A549 (cell line): ENCODE data around the gene TNFAIP3. TPM values are rescaled to one million over a fixed set of nuclear protein-coding genes. Genes with fewer than 3 reads are reported as not detected.

Experiments used
- ATAC-seq, 2 experiments: fragments of 200-7000 bp in 1 of 2; fragments of >200 bp in 1 of 2; cut with Nextera tagmentation in 1 of 2; cut with Tn5 transposase in 1 of 2; 3 replicates each; pipeline versions ENCODE4 v1.8.0 to v1.9.1; 2018 to 2020; ENCODE audit warnings: mild to moderate bottlenecking in 1 of 2, moderate library complexity in 1 of 2
- CTCF ChIA-PET: fragments of 300-600 bp; sonication (Branson Sonifier 250); formaldehyde crosslinking; extraction: SDS; loops from one replicate; lab custom pipeline; 2021; ENCODE audit warnings: antibody characterized with exemption, inconsistent platforms; lab: Yijun Ruan, JAX
- POLR2A ChIA-PET: fragments of 350-600 bp; formaldehyde crosslinking; extraction: SDS; loops from one replicate; lab custom pipeline; 2021; ENCODE audit warnings: antibody characterized with exemption, inconsistent platforms; lab: Yijun Ruan, JAX
- DNase-seq, 2 experiments: peaks; one replicate each; pipeline versions ENCODE4 v3.0.0 to v3.0.0-alpha.2; 2011 to 2016; ENCODE audit warnings: low read depth in 1 of 2, low spot score in 1 of 2
- FAIRE-seq: peaks from 2 replicates; lab custom pipeline; 2011; peaks lifted over from hg19 to GRCh38; lab: Jason Lieb, UNC
- H3K27ac ChIP-seq, 2 experiments: fragments of >200 bp; sonication (Bioruptor Twin); formaldehyde crosslinking; 3 replicates each; pipeline ENCODE4 v1.5.1; 2016 to 2017
- H3K4me1 ChIP-seq: fragments of >200 bp; sonication (Bioruptor Twin); formaldehyde crosslinking; 3 replicates; pipeline ENCODE4 v1.6.1; 2016
- H3K4me2 ChIP-seq: fragments of >200 bp; sonication (Bioruptor Twin); formaldehyde crosslinking; 3 replicates; pipeline ENCODE4 v1.6.1; 2016
- H3K4me3 ChIP-seq: fragments of >200 bp; sonication (Bioruptor Twin); formaldehyde crosslinking; 3 replicates; pipeline ENCODE4 v1.5.1; 2016
- H3K9me3 ChIP-seq: fragments of >200 bp; sonication (Bioruptor Twin); formaldehyde crosslinking; 3 replicates; pipeline ENCODE4 v1.6.1; 2016
- CHD2 ChIP-seq: fragments of 150-350 bp; IDR thresholded peaks from 2 replicates; pipeline ENCODE4 v1.6.1; 2014; ENCODE audit warnings: low read length; ENCODE audit not compliant: partially characterized antibody
- EHMT2 ChIP-seq: fragments of 200-600 bp; sonication (generic); IDR thresholded peaks from 2 replicates; pipeline ENCODE4 v1.6.1; 2016; ENCODE audit warnings: antibody characterized with exemption, low read depth, mild to moderate bottlenecking, moderate library complexity
- EP300 ChIP-seq, 2 experiments: fragments of >200 bp; sonication (Bioruptor Twin); formaldehyde crosslinking; IDR thresholded peaks; 2 replicates in 1 of 2; 3 replicates in 1 of 2; pipeline ENCODE4 v1.6.1; 2016 to 2017
- FOXS1 ChIP-seq: fragments of 250-450 bp; sonication (Bioruptor Pico); IDR thresholded peaks from 2 replicates; pipeline ENCODE4 v1.5.0; 2020; ENCODE audit warnings: mild to moderate bottlenecking, moderate library complexity
- GATA3 ChIP-seq: IDR thresholded peaks from 2 replicates; pipeline ENCODE4 v1.6.1; 2012; ENCODE audit warnings: borderline replicate concordance
- HOXA7 ChIP-seq: fragments of 250-450 bp; sonication (Bioruptor Pico); IDR thresholded peaks from 2 replicates; pipeline ENCODE4 v1.5.0; 2020; ENCODE audit warnings: mild to moderate bottlenecking, moderate library complexity
- HOXB5 ChIP-seq: fragments of 250-450 bp; sonication (Bioruptor Pico); IDR thresholded peaks from 2 replicates; pipeline ENCODE4 v1.5.0; 2020; ENCODE audit warnings: mild to moderate bottlenecking, moderate library complexity
- JUN ChIP-seq, 2 experiments: fragments of >200 bp; sonication (Bioruptor Twin); formaldehyde crosslinking; IDR thresholded peaks; 2 replicates in 1 of 2; 3 replicates in 1 of 2; pipeline ENCODE4 v1.6.1; 2016 to 2017
- KDM1A ChIP-seq: fragments of 200-600 bp; sonication (generic); IDR thresholded peaks from 2 replicates; pipeline ENCODE4 v1.6.1; 2016; ENCODE audit warnings: low read depth, mild to moderate bottlenecking
- MAFK ChIP-seq: fragments of 450-650 bp; IDR thresholded peaks from 2 replicates; pipeline ENCODE4 v1.6.1; 2014; ENCODE audit not compliant: partially characterized antibody
- MAZ ChIP-seq: fragments of 150-350 bp; IDR thresholded peaks from 2 replicates; pipeline ENCODE4 v1.6.1; 2014; ENCODE audit warnings: antibody characterized with exemption, low read depth, low read length, borderline replicate concordance
- NPAS2 ChIP-seq: fragments of 250-450 bp; sonication (Bioruptor Pico); IDR thresholded peaks from 2 replicates; pipeline ENCODE4 v1.8.0; 2022; ENCODE audit warnings: mild to moderate bottlenecking, moderate library complexity, borderline replicate concordance
- PHF8 ChIP-seq: fragments of 200-600 bp; sonication (generic); IDR thresholded peaks from 2 replicates; pipeline ENCODE4 v1.6.1; 2016; ENCODE audit warnings: low read depth, mild to moderate bottlenecking, antibody characterized with exemption, moderate library complexity, borderline replicate concordance
- POLR2A ChIP-seq: IDR thresholded peaks from 2 replicates; pipeline ENCODE4 v1.6.1; 2012; ENCODE audit warnings: mild to moderate bottlenecking, low read length
- RAD21 ChIP-seq, 2 experiments: fragments of >200 bp in 1 of 2; sonication (Bioruptor Twin) in 1 of 2; formaldehyde crosslinking in 1 of 2; IDR thresholded peaks in 1 of 2; conservative IDR thresholded peaks in 1 of 2; 2 replicates in 1 of 2; 3 replicates in 1 of 2; pipeline ENCODE4 v1.6.1; 2012 to 2018; ENCODE audit warnings: inconsistent platforms in 1 of 2
- RARB ChIP-seq: fragments of 250-450 bp; sonication (Bioruptor Pico); IDR thresholded peaks from 2 replicates; pipeline ENCODE4 v1.8.0; 2021; ENCODE audit warnings: mild to moderate bottlenecking, moderate library complexity
- RCOR1 ChIP-seq: fragments of 150-350 bp; IDR thresholded peaks from 2 replicates; pipeline ENCODE4 v1.6.1; 2014; ENCODE audit warnings: antibody characterized with exemption, low read length, low read depth
- RNF2 ChIP-seq: fragments of 200-600 bp; sonication (generic); IDR thresholded peaks from 2 replicates; pipeline ENCODE4 v1.6.1; 2016; ENCODE audit warnings: low read depth, mild to moderate bottlenecking, antibody characterized with exemption, moderate library complexity, borderline replicate concordance
- TFCP2L1 ChIP-seq: fragments of 250-450 bp; sonication (Bioruptor Pico); IDR thresholded peaks from 2 replicates; pipeline ENCODE4 v1.5.0; 2021; ENCODE audit warnings: mild to moderate bottlenecking
- ZC3H11A ChIP-seq: fragments of 450-650 bp; IDR thresholded peaks from 2 replicates; pipeline ENCODE4 v1.6.1; 2014; ENCODE audit warnings: antibody characterized with exemption, mild to moderate bottlenecking
- WGBS: methylation state at CpG from one replicate; pipeline ENCODE4 v1.1.6; 2017; ENCODE audit errors: missing lambda C conversion rate; 5-methylcytosine and 5-hydroxymethylcytosine counted together
- polyA plus RNA-seq, 4 experiments: library from polyadenylated mRNA; depleted of rRNA in 3 of 4; stranded (reverse); fragments of >200 nt; fragmentation: RNase III in 1 of 4; extraction: RNeasy Plus Mini Kit Qiagen cat#74134 plus additional on column Dnase treatment in 1 of 4; gene quantifications; 2 replicates in 3 of 4; 3 replicates in 1 of 4; pipeline ENCODE4 v1.2.3, GENCODE V29; 2011 to 2017
- TF ChIP-seq, protein P1 (sequence below): IDR thresholded peaks from 2 replicates; pipeline ENCODE4 v1.6.1; 2012; ENCODE audit warnings: low read depth, borderline replicate concordance
- TF ChIP-seq, protein P2 (sequence below): fragments of 150-350 bp; IDR thresholded peaks from 2 replicates; pipeline ENCODE4 v1.6.1; 2014; ENCODE audit warnings: low read depth, mild to moderate bottlenecking, low read length

Gene TNFAIP3
- polyA plus RNA-seq, 2 of the 4 experiments (the other 2 are of a cell fraction) = 2.7 to 8.5 TPM

DNA sequence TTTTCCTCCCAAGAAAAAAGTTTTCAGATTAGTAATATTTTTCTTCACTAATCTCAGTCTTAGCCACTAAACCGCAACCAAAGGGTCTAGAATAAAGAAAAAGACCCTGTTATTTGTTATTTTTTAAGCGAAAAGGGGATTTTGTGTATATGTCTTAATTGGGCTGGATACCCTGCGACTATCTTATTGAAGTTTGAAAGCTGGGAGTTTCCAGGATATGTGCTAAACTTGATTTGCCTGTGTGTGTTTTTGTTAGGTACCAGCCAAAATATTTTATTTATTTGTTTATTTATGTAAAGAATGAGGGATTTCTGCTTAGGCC, 52.4 kb downstream of the TNFAIP3 start (continued):
- no peak for TF ChIP-seq HOXA7 (CRISPR knock-in tag)
- TF ChIP-seq, all 56 proteins: peak for 0

DNA sequence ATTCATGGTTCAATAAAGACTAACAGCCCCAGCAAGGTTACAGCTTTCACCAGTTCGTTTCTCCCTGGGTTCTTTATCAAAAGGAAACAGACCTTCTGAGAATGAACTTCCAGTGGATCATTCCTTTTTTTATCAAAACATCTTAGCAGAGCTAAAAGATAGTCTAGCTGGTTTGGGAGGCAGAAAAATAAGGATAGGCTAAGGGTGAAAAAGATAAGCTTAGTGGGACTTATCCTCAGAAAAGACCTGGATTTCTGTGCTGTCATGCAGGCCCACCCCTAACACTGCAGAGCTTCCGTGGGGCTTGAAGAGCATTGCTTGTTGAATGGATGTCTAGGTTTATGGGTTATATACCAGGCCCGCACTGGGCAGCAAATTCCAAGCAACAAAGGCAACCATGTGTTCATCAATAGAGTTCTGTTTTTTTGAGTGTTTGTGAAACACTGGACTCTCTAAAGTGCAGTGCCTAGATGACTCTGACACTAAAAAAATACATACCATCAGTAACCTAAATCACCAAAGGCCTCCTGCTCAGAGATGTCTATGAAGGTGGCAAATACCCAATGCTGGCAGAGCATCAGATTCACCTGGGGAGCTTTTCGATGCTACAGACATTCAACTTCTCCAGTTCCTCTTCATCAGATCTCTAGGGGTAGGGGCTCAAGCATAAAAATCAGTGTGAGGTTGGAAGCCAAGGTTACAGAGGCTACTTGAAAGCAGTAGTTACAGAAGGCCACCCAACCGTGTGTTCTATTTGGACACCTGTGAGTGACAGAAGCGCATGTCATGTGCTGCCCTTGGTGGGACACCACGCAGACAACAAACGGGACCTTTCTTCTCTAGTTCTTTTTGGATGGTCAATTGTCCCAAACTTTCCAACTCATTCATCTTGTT, 53.0 kb downstream of the TNFAIP3 start:
- H3K27ac ChIP-seq = no peak overlapping the region
- TF ChIP-seq JUN (IDR thresholded peaks at IDR 0.05) (no peak), EP300 (IDR thresholded peaks at IDR 0.05) (no peak), RAD21 (conservative IDR thresholded peaks at IDR 0.05 in 1 of 2, IDR thresholded peaks at IDR 0.05 in 1 of 2) (no peak), PHF8 (no peak), POLR2A (no peak), NPAS2 (no peak)
- TF ChIP-seq, protein P1, sequence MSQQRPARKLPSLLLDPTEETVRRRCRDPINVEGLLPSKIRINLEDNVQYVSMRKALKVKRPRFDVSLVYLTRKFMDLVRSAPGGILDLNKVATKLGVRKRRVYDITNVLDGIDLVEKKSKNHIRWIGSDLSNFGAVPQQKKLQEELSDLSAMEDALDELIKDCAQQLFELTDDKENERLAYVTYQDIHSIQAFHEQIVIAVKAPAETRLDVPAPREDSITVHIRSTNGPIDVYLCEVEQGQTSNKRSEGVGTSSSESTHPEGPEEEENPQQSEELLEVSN = no peak
- TF ChIP-seq, all 56 proteins: peak for 0
- no peak for ATAC-seq
- Histone ChIP-seq H3K4me2 (no peak overlapping the region), H3K9me3 (no peaks in the 10 kb centered on the region), H3K4me1 (no peaks in the 10 kb centered on the region), H3K4me3 (no peak overlapping the region)
- CTCF ChIA-PET = interaction anchor here (0.9 to 1.0 kb wide), 2 partner anchors 53 to 131 kb away, joined by 3 read pairs; partner anchors contain the start of gene TNFAIP3
- FAIRE-seq = no peak
- no peak for DNase-seq
- WGBS = 66% methylated on average over 8 of the region's 8 CpGs
- POLR2A ChIA-PET = no interaction called here

DNA sequence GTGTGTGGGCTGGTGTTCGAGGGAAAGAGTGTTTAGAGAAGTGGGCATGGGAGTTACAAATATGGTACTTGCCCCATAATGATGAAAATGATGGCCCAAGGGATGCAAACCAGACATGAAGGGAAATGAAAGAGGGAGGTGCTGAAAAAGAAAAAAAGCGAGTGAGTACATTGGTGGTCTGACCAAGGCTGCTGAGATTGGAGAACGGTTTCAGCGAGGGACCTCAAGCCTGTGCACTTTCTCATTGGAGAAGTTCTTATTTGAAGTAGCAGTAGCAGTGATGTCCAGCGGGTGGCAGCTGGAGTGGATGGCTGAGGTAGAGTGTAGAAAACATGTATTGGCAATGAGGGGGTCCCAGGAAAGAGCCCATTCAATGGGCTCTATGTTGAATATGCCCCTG, 54.8 kb downstream of the TNFAIP3 start:
- ATAC-seq (no peak), FAIRE-seq (no peak), DNase-seq (no peak)
- no peaks in the 10 kb centered on the region for H3K4me1 ChIP-seq
- TF ChIP-seq KDM1A = no peak
- TF ChIP-seq GATA3 = no peak
- TF ChIP-seq, protein P2, sequence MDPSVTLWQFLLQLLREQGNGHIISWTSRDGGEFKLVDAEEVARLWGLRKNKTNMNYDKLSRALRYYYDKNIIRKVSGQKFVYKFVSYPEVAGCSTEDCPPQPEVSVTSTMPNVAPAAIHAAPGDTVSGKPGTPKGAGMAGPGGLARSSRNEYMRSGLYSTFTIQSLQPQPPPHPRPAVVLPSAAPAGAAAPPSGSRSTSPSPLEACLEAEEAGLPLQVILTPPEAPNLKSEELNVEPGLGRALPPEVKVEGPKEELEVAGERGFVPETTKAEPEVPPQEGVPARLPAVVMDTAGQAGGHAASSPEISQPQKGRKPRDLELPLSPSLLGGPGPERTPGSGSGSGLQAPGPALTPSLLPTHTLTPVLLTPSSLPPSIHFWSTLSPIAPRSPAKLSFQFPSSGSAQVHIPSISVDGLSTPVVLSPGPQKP = no peak
- no peak for TF ChIP-seq RCOR1
- TF ChIP-seq EHMT2 = no peak
- no peak for TF ChIP-seq MAZ
- TF ChIP-seq RNF2 = no peak
- TF ChIP-seq CHD2 = no peak
- TF ChIP-seq ZC3H11A = no peak
- no peak for TF ChIP-seq MAFK
- no peak for TF ChIP-seq RARB
- TF ChIP-seq TFCP2L1 (CRISPR knock-in tag) = no peak
- TF ChIP-seq HOXB5 (CRISPR knock-in tag) = no peak
- TF ChIP-seq FOXS1 (CRISPR knock-in tag) = no peak
- TF ChIP-seq JUN (IDR thresholded peaks at IDR 0.05) = no peak
- H3K4me2 ChIP-seq = no peak overlapping the region
- POLR2A ChIA-PET = no interaction called here
- 60% methylated on average over 5 of the region's 5 CpGs for WGBS
- CTCF ChIA-PET = no interaction called here
- H3K27ac ChIP-seq = no peak overlapping the region
- no peak overlapping the region for H3K4me3 ChIP-seq
- H3K9me3 ChIP-seq = no peaks in the 10 kb centered on the region
